ENCODE results near the gene MVB12B. TPM values are rescaled to one million over a fixed set of nuclear protein-coding genes. Genes with fewer than 3 reads are reported as not detected.

Gene MVB12B
- total RNA-seq, 2 donors from 2014 or later, result 16.1 to 17.2 TPM

- ATAC-seq (peak; percentile 54), DNase-seq (peak; percentile 48 to 69)
- intact Hi-C loops (cut with DNase I, micrococcal nuclease), result loop anchor here (5.0 kb wide), 1 partner anchor 57 kb away; no protein-coding TSS in a partner anchor
Observed at GRCh38 chr9:126500600-126501382, 174.2 kb downstream of the MVB12B start.

- ATAC-seq, result no peak
- DNase-seq, result no peak
- intact Hi-C loops (cut with DNase I, micrococcal nuclease), result loop anchor here (5.0 kb wide), 1 partner anchor 56 kb away; no protein-coding TSS in a partner anchor
Observed at GRCh38 chr9:126501383-126502331, 175.0 kb downstream of the MVB12B start.

GRCh38 chr9:126502417-126503332 is 176.0 kb downstream of the MVB12B start:
- DNase-seq (no peak), ATAC-seq (no peak)
- intact Hi-C loops (cut with DNase I, micrococcal nuclease), result loop anchor here (5.0 kb wide), 1 partner anchor 55 kb away; no protein-coding TSS in a partner anchor

GRCh38 chr9:126503333-126504085 is 176.9 kb downstream of the MVB12B start:
- intact Hi-C loops (cut with DNase I, micrococcal nuclease), result loop anchor here (5.0 kb wide), 1 partner anchor 54 kb away; no protein-coding TSS in a partner anchor
- ATAC-seq, result no peak
- no peak for DNase-seq

- intact Hi-C loops (cut with DNase I, micrococcal nuclease), result loop anchor here (5.0 kb wide), 1 partner anchor 53 kb away; no protein-coding TSS in a partner anchor
- ATAC-seq (no peak), DNase-seq (no peak)
Observed at GRCh38 chr9:126504086-126504976, 177.7 kb downstream of the MVB12B start.

- DNase-seq (peak in 1 of 2 donors; percentile 12), ATAC-seq (no peak)
- intact Hi-C loops (cut with DNase I, micrococcal nuclease), result loop anchor here (5.0 kb wide), 1 partner anchor 52 kb away; no protein-coding TSS in a partner anchor
Observed at GRCh38 chr9:126504977-126505455, 178.4 kb downstream of the MVB12B start.

- intact Hi-C loops (cut with DNase I, micrococcal nuclease), result no loop called here
- DNase-seq, result peak in 1 of 2 donors; percentile 11
- no peak for ATAC-seq
Observed at GRCh38 chr9:126505697-126506346, 179.2 kb downstream of the MVB12B start.

GRCh38 chr9:126506361-126507317 is 180.0 kb downstream of the MVB12B start:
- ATAC-seq, result peak; percentile 13
- intact Hi-C loops (cut with DNase I, micrococcal nuclease), result no loop called here
- peak in 1 of 2 donors; percentile 18 for DNase-seq

- ATAC-seq (no peak), DNase-seq (peak in 1 of 2 donors; percentile 15)
- intact Hi-C loops (cut with DNase I, micrococcal nuclease), result no loop called here
Observed at GRCh38 chr9:126507318-126508109, 180.9 kb downstream of the MVB12B start.

- ATAC-seq (no peak), DNase-seq (peak in 1 of 2 donors; percentile 10)
- intact Hi-C loops (cut with DNase I, micrococcal nuclease), result no loop called here
Observed at GRCh38 chr9:126508171-126508591, 181.6 kb downstream of the MVB12B start.

GRCh38 chr9:126508928-126509327 is 182.3 kb downstream of the MVB12B start:
- DNase-seq, result peak in 1 of 2 donors; percentile 5
- no peak for ATAC-seq
- intact Hi-C loops (cut with DNase I, micrococcal nuclease), result no loop called here

- intact Hi-C loops (cut with DNase I, micrococcal nuclease), result no loop called here
- DNase-seq (no peak), ATAC-seq (no peak)
Observed at GRCh38 chr9:126509718-126510117, 183.1 kb downstream of the MVB12B start.

- intact Hi-C loops (cut with DNase I, micrococcal nuclease), result no loop called here
- DNase-seq (no peak), ATAC-seq (no peak)
Observed at GRCh38 chr9:126510564-126510963, 183.9 kb downstream of the MVB12B start.

- DNase-seq (no peak), ATAC-seq (no peak)
- intact Hi-C loops (cut with DNase I, micrococcal nuclease), result no loop called here
Observed at GRCh38 chr9:126511411-126511810, 184.8 kb downstream of the MVB12B start.

Measured in left colon (tissue), 2 donors.